Measurements from ENCODE around the gene MAPK8. TPM values are rescaled to one million over a fixed set of nuclear protein-coding genes. Genes with fewer than 3 reads are reported as not detected.

MAPK8 gene
- total RNA-seq, 1 donor from 2014 or later: 96.6 TPM

- DNase-seq (ENCODE audit: low read depth): peak; percentile 67
These were observed 15.3 kb upstream of the MAPK8 start for GRCh38 chr10:48291190-48291589.

GRCh38 chr10:48292616-48293015 is 13.9 kb upstream of the MAPK8 start:
- DNase-seq (ENCODE audit: low read depth): no peak

GRCh38 chr10:48294431-48294830 is 12.0 kb upstream of the MAPK8 start:
- no peak for DNase-seq (ENCODE audit: low read depth)

- no peak for DNase-seq (ENCODE audit: low read depth)
These were observed 9.8 kb upstream of the MAPK8 start for GRCh38 chr10:48296576-48297098.

- DNase-seq (ENCODE audit: low read depth): no peak
These were observed 7.4 kb upstream of the MAPK8 start for GRCh38 chr10:48299066-48299465.

- DNase-seq (ENCODE audit: low read depth): no peak
These were observed 6.8 kb upstream of the MAPK8 start for GRCh38 chr10:48299692-48300091.

- no peak for DNase-seq (ENCODE audit: low read depth)
These were observed 5.9 kb upstream of the MAPK8 start for GRCh38 chr10:48300556-48300955.

GRCh38 chr10:48302515-48303476 is 3.7 kb upstream of the MAPK8 start:
- no peak for DNase-seq (ENCODE audit: low read depth)

- DNase-seq (ENCODE audit: low read depth): no peak
These were observed 592 bp upstream of the MAPK8 start for GRCh38 chr10:48305905-48306264.

GRCh38 chr10:48306870-48307710 is 613 bp downstream of the MAPK8 start:
- no peak for DNase-seq (ENCODE audit: low read depth)

- no peak for DNase-seq (ENCODE audit: low read depth)
These were observed 1.2 kb downstream of the MAPK8 start for GRCh38 chr10:48307711-48308018.

- DNase-seq (ENCODE audit: low read depth): peak; percentile 94
These were observed 3.3 kb downstream of the MAPK8 start for GRCh38 chr10:48309711-48310226.

GRCh38 chr10:48314107-48314506 is 7.6 kb downstream of the MAPK8 start:
- no peak for DNase-seq (ENCODE audit: low read depth)

- DNase-seq (ENCODE audit: low read depth): peak; percentile 29
These were observed 9.8 kb downstream of the MAPK8 start for GRCh38 chr10:48316236-48316635.

- DNase-seq (ENCODE audit: low read depth): peak; percentile 33
These were observed 11.0 kb downstream of the MAPK8 start for GRCh38 chr10:48317321-48317990.

- DNase-seq (ENCODE audit: low read depth): no peak
These were observed 15.5 kb downstream of the MAPK8 start for GRCh38 chr10:48322017-48322416.

- no peak for DNase-seq (ENCODE audit: low read depth)
These were observed 18.1 kb downstream of the MAPK8 start for GRCh38 chr10:48324580-48324979.

- DNase-seq (ENCODE audit: low read depth): no peak
These were observed 23.8 kb downstream of the MAPK8 start for GRCh38 chr10:48330269-48330668.

- DNase-seq (ENCODE audit: low read depth): no peak
These were observed 25.0 kb downstream of the MAPK8 start for GRCh38 chr10:48331436-48331835.

- no peak for DNase-seq (ENCODE audit: low read depth)
These were observed 25.8 kb downstream of the MAPK8 start for GRCh38 chr10:48332166-48332870.

GRCh38 chr10:48332871-48333216 is 26.4 kb downstream of the MAPK8 start:
- DNase-seq (ENCODE audit: low read depth): no peak
